Liver (tissue), 9 donors: ENCODE results near the gene PDHA1. TPM values are rescaled to one million over a fixed set of nuclear protein-coding genes. Genes with fewer than 3 reads are reported as not detected.

Source experiments
- DNase-seq: peaks from one replicate; pipeline ENCODE4 v3.0.0-alpha.2; 2017; ENCODE audit warnings: low spot score
- H3K27ac ChIP-seq, 2 donors: one replicate each; pipeline ENCODE4 v1.7.0; 2013; ENCODE audit warnings: inconsistent platforms in 2 of 2, low read length in 2 of 2, control low read depth in 1 of 2, low read depth in 1 of 2, mild to moderate bottlenecking in 1 of 2
- H3K27me3 ChIP-seq, 4 donors: one replicate each; pipeline versions ENCODE4 v1.6.1 to v1.7.0; 2013; ENCODE audit warnings: low read length in 3 of 4, inconsistent platforms in 1 of 4, mild to moderate bottlenecking in 1 of 4, moderate library complexity in 1 of 4; ENCODE audit not compliant: control insufficient read depth in 4 of 4, insufficient read depth in 4 of 4
- H3K36me3 ChIP-seq, 4 donors: one replicate each; pipeline versions ENCODE4 v1.6.1 to v1.7.0; 2013; ENCODE audit warnings: low read length in 3 of 4, mild to moderate bottlenecking in 3 of 4, low read depth in 1 of 4, moderate library complexity in 1 of 4; ENCODE audit not compliant: control insufficient read depth in 4 of 4, insufficient read depth in 3 of 4
- H3K4me1 ChIP-seq, 4 donors: one replicate each; pipeline versions ENCODE4 v1.6.1 to v1.7.0; 2013; ENCODE audit warnings: low read length in 3 of 4, mild to moderate bottlenecking in 3 of 4, moderate library complexity in 1 of 4; ENCODE audit not compliant: control insufficient read depth in 4 of 4, insufficient read depth in 4 of 4
- H3K4me3 ChIP-seq, 3 donors: one replicate each; pipeline versions ENCODE4 v1.6.1 to v1.7.0; 2013; ENCODE audit warnings: low read length in 3 of 3, control low read depth in 1 of 3, low read depth in 1 of 3, mild to moderate bottlenecking in 1 of 3
- H3K9ac ChIP-seq, 2 donors: one replicate each; pipeline ENCODE4 v1.7.0; 2013; ENCODE audit warnings: low read length in 2 of 2, mild to moderate bottlenecking in 2 of 2, moderate library complexity in 2 of 2, control low read depth in 1 of 2, low read depth in 1 of 2
- H3K9me3 ChIP-seq, 4 donors: one replicate each; pipeline versions ENCODE4 v1.6.1 to v1.7.0; 2013; ENCODE audit warnings: low read length in 3 of 4; ENCODE audit not compliant: control insufficient read depth in 4 of 4
- EGR1 ChIP-seq, 2 donors: IDR thresholded peaks; 2 replicates each; pipeline ENCODE4 v1.6.1; 2016 to 2018; ENCODE audit warnings: antibody characterized with exemption in 2 of 2, low read depth in 2 of 2
- FOXA1 ChIP-seq: IDR thresholded peaks from 2 replicates; pipeline ENCODE4 v1.6.1; 2016; ENCODE audit warnings: antibody characterized with exemption
- FOXA2 ChIP-seq: IDR thresholded peaks from 2 replicates; pipeline ENCODE4 v1.6.1; 2016; ENCODE audit warnings: antibody characterized with exemption
- GABPA ChIP-seq, 2 donors: IDR thresholded peaks in 1 of 2; conservative IDR thresholded peaks in 1 of 2; 2 replicates each; pipeline ENCODE4 v1.6.1; 2016; ENCODE audit warnings: antibody characterized with exemption in 2 of 2, mild to moderate bottlenecking in 1 of 2, moderate library complexity in 1 of 2
- HNF4A ChIP-seq, 2 donors: conservative IDR thresholded peaks; 2 replicates each; pipeline ENCODE4 v1.6.1; 2016; ENCODE audit warnings: antibody characterized with exemption in 2 of 2, mild to moderate bottlenecking in 2 of 2
- JUND ChIP-seq, 2 donors: IDR thresholded peaks; 2 replicates each; pipeline ENCODE4 v1.6.1; 2016; ENCODE audit warnings: antibody characterized with exemption in 2 of 2
- NR2F2 ChIP-seq: IDR thresholded peaks from 2 replicates; pipeline ENCODE4 v1.6.1; 2016; ENCODE audit warnings: antibody characterized with exemption
- RAD21 ChIP-seq, 2 donors: IDR thresholded peaks; 2 replicates each; pipeline ENCODE4 v1.6.1; 2016; ENCODE audit warnings: antibody characterized with exemption in 2 of 2, mild to moderate bottlenecking in 2 of 2
- SP1 ChIP-seq: IDR thresholded peaks from 2 replicates; pipeline ENCODE4 v1.6.1; 2018; ENCODE audit warnings: antibody characterized with exemption, mild to moderate bottlenecking
- TAF1 ChIP-seq: conservative IDR thresholded peaks from 2 replicates; pipeline ENCODE4 v1.6.1; 2016; ENCODE audit warnings: antibody characterized with exemption, mild to moderate bottlenecking
- YY1 ChIP-seq: IDR thresholded peaks from 2 replicates; pipeline ENCODE4 v1.6.1; 2016; ENCODE audit warnings: antibody characterized with exemption, mild to moderate bottlenecking
- WGBS: extraction: QIAGEN DNeasy Blood & Tissue Kit; methylation state at CpG from one replicate; pipeline ENCODE4 v1.1.7; 2013; 5-methylcytosine and 5-hydroxymethylcytosine counted together
- polyA plus RNA-seq, 2 donors: library from polyadenylated mRNA; stranded (reverse) in 1 of 2; unstranded in 1 of 2; fragments of 200-250 nt in 1 of 2; fragments of >200 nt in 1 of 2; fragmentation: Nextera tagmentation in 1 of 2; extraction: Ambion mirVana in 1 of 2; gene quantifications; one replicate each; pipeline versions ENCODE4 v1.2.1 to v1.2.3, GENCODE V29; 2013 to 2015
- total RNA-seq, 2 donors: library from RNA; depleted of rRNA; stranded (reverse); fragments of >200 nt; gene quantifications; one replicate each; pipeline ENCODE4 v1.2.3, GENCODE V29; 2014
- TF ChIP-seq, protein P1 (sequence below): fragments of 150-350 bp; IDR thresholded peaks from 2 replicates; pipeline ENCODE4 v1.5.1; 2017; ENCODE audit warnings: improper control_type of control experiment, low read depth, low read length; ENCODE audit not compliant: missing input control
- TF ChIP-seq, protein P2 (sequence below): IDR thresholded peaks from 2 replicates; pipeline ENCODE4 v1.6.1; 2016; ENCODE audit warnings: antibody characterized with exemption
- TF ChIP-seq, protein P3 (sequence below): IDR thresholded peaks from 2 replicates; pipeline ENCODE4 v1.6.1; 2016; ENCODE audit warnings: antibody characterized with exemption, mild to moderate bottlenecking
- TF ChIP-seq, protein P4 (sequence below): IDR thresholded peaks from 2 replicates; pipeline ENCODE4 v1.6.1; 2016; ENCODE audit warnings: antibody characterized with exemption
- donor health status: healthy.
- donor health status: healthy.
- donor health status: healthy.
- donor health status: healthy.
- donor health status: healthy.

Gene PDHA1
- total and polyA plus RNA-seq, 4 donors: 63.5 to 153 (median 129) TPM

- DNase-seq: no peak
- H3K36me3 ChIP-seq: no peaks in the 10 kb centered on the region
- no peak overlapping the region for H3K9ac ChIP-seq
- H3K27ac ChIP-seq: no peak overlapping the region
- TF ChIP-seq NR2F2 (no peak), HNF4A (conservative IDR thresholded peaks at IDR 0.05) (no peak), TAF1 (no peak), FOXA1 (no peak), RAD21 (IDR thresholded peaks at IDR 0.05) (no peak), YY1 (no peak), EGR1 (IDR thresholded peaks at IDR 0.05; ENCODE audit: low read depth in 2 of 2) (no peak), GABPA (IDR thresholded peaks at IDR 0.05 in 1 of 2, conservative IDR thresholded peaks at IDR 0.05 in 1 of 2) (no peak), FOXA2 (no peak)
- TF ChIP-seq, protein P1, sequence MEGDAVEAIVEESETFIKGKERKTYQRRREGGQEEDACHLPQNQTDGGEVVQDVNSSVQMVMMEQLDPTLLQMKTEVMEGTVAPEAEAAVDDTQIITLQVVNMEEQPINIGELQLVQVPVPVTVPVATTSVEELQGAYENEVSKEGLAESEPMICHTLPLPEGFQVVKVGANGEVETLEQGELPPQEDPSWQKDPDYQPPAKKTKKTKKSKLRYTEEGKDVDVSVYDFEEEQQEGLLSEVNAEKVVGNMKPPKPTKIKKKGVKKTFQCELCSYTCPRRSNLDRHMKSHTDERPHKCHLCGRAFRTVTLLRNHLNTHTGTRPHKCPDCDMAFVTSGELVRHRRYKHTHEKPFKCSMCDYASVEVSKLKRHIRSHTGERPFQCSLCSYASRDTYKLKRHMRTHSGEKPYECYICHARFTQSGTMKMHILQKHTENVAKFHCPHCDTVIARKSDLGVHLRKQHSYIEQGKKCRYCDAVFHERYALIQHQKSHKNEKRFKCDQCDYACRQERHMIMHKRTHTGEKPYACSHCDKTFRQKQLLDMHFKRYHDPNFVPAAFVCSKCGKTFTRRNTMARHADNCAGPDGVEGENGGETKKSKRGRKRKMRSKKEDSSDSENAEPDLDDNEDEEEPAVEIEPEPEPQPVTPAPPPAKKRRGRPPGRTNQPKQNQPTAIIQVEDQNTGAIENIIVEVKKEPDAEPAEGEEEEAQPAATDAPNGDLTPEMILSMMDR: no peak
- TF ChIP-seq, protein P2, sequence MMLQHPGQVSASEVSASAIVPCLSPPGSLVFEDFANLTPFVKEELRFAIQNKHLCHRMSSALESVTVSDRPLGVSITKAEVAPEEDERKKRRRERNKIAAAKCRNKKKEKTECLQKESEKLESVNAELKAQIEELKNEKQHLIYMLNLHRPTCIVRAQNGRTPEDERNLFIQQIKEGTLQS: no peak
- TF ChIP-seq, protein P3, sequence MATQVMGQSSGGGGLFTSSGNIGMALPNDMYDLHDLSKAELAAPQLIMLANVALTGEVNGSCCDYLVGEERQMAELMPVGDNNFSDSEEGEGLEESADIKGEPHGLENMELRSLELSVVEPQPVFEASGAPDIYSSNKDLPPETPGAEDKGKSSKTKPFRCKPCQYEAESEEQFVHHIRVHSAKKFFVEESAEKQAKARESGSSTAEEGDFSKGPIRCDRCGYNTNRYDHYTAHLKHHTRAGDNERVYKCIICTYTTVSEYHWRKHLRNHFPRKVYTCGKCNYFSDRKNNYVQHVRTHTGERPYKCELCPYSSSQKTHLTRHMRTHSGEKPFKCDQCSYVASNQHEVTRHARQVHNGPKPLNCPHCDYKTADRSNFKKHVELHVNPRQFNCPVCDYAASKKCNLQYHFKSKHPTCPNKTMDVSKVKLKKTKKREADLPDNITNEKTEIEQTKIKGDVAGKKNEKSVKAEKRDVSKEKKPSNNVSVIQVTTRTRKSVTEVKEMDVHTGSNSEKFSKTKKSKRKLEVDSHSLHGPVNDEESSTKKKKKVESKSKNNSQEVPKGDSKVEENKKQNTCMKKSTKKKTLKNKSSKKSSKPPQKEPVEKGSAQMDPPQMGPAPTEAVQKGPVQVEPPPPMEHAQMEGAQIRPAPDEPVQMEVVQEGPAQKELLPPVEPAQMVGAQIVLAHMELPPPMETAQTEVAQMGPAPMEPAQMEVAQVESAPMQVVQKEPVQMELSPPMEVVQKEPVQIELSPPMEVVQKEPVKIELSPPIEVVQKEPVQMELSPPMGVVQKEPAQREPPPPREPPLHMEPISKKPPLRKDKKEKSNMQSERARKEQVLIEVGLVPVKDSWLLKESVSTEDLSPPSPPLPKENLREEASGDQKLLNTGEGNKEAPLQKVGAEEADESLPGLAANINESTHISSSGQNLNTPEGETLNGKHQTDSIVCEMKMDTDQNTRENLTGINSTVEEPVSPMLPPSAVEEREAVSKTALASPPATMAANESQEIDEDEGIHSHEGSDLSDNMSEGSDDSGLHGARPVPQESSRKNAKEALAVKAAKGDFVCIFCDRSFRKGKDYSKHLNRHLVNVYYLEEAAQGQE: no peak
- TF ChIP-seq, protein P4, sequence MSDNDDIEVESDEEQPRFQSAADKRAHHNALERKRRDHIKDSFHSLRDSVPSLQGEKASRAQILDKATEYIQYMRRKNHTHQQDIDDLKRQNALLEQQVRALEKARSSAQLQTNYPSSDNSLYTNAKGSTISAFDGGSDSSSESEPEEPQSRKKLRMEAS: no peak
- no peaks in the 10 kb centered on the region for H3K4me1 ChIP-seq
- peaks cover 0 to 3% (median 0%) of the 10 kb centered on the region in 4 donors for H3K9me3 ChIP-seq
- no peak overlapping the region for H3K4me3 ChIP-seq
- peaks cover 0 to 2% (median 0%) of the 10 kb centered on the region in 4 donors for H3K27me3 ChIP-seq
- 83% methylated on average over 4 of the region's 4 CpGs for WGBS
Measured at GRCh38 chrX:19386679-19387078, 43.0 kb downstream of the PDHA1 start.

DNA sequence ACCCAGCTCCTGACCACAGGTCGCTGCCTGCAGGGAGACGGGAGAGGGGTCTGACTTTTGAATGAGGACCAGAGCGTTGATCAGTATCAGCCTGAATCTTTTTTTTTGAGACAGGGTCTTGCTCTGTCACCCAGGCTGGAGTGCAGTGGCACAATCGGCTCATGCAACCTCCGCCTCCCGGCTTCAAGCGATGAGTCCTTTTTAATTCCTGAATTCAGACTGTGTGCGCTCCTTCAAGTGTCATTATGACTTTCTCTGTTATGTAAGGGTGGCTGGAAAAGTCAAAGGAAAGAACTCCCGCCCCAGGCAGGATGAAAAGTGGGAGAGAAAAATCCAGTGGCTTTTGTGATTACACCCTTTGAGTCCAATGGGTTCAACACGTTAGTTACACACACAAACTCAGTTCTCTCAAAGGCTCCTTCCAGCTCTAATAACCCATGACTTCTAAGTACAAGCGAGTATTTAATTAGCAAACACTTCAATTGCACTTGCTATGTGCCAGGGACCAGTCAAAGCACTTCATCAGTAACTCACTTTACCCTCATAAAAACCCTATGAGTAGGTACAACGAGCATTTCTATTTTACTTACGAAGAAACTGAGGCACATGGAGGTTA lies 44.4 kb downstream of the PDHA1 start:
- peaks cover 0 to 3% (median 0%) of the 10 kb centered on the region in 4 donors for H3K9me3 ChIP-seq
- H3K9ac ChIP-seq: no peak overlapping the region
- DNase-seq: no peak
- TF ChIP-seq FOXA1 (no peak), JUND (IDR thresholded peaks at IDR 0.05) (no peak), TAF1 (no peak), SP1 (no peak), GABPA (IDR thresholded peaks at IDR 0.05 in 1 of 2, conservative IDR thresholded peaks at IDR 0.05 in 1 of 2) (no peak), EGR1 (IDR thresholded peaks at IDR 0.05; ENCODE audit: low read depth in 2 of 2) (no peak)
- H3K36me3 ChIP-seq: no peaks in the 10 kb centered on the region
- no peaks in the 10 kb centered on the region for H3K27me3 ChIP-seq
- no peaks in the 10 kb centered on the region for H3K4me1 ChIP-seq
- WGBS: 79% methylated on average over 13 of the region's 13 CpGs
- H3K4me3 ChIP-seq: no peak overlapping the region
- no peak overlapping the region for H3K27ac ChIP-seq
